Liver (tissue), 9 donors: ENCODE data around the gene NBEA. TPM values are rescaled to one million over a fixed set of nuclear protein-coding genes. Genes with fewer than 3 reads are reported as not detected.

Source experiments
- DNase-seq: peaks from one replicate; pipeline ENCODE4 v3.0.0-alpha.2; 2017; ENCODE audit warnings: low spot score
- H3K27ac ChIP-seq, 2 donors: one replicate each; pipeline ENCODE4 v1.7.0; 2013; ENCODE audit warnings: inconsistent platforms in 2 of 2, low read length in 2 of 2, control low read depth in 1 of 2, low read depth in 1 of 2, mild to moderate bottlenecking in 1 of 2
- H3K27me3 ChIP-seq, 4 donors: one replicate each; pipeline versions ENCODE4 v1.6.1 to v1.7.0; 2013; ENCODE audit warnings: low read length in 3 of 4, inconsistent platforms in 1 of 4, mild to moderate bottlenecking in 1 of 4, moderate library complexity in 1 of 4; ENCODE audit not compliant: control insufficient read depth in 4 of 4, insufficient read depth in 4 of 4
- H3K36me3 ChIP-seq, 4 donors: one replicate each; pipeline versions ENCODE4 v1.6.1 to v1.7.0; 2013; ENCODE audit warnings: low read length in 3 of 4, mild to moderate bottlenecking in 3 of 4, low read depth in 1 of 4, moderate library complexity in 1 of 4; ENCODE audit not compliant: control insufficient read depth in 4 of 4, insufficient read depth in 3 of 4
- H3K4me1 ChIP-seq, 4 donors: one replicate each; pipeline versions ENCODE4 v1.6.1 to v1.7.0; 2013; ENCODE audit warnings: low read length in 3 of 4, mild to moderate bottlenecking in 3 of 4, moderate library complexity in 1 of 4; ENCODE audit not compliant: control insufficient read depth in 4 of 4, insufficient read depth in 4 of 4
- H3K4me3 ChIP-seq, 3 donors: one replicate each; pipeline versions ENCODE4 v1.6.1 to v1.7.0; 2013; ENCODE audit warnings: low read length in 3 of 3, control low read depth in 1 of 3, low read depth in 1 of 3, mild to moderate bottlenecking in 1 of 3
- H3K9ac ChIP-seq, 2 donors: one replicate each; pipeline ENCODE4 v1.7.0; 2013; ENCODE audit warnings: low read length in 2 of 2, mild to moderate bottlenecking in 2 of 2, moderate library complexity in 2 of 2, control low read depth in 1 of 2, low read depth in 1 of 2
- H3K9me3 ChIP-seq, 4 donors: one replicate each; pipeline versions ENCODE4 v1.6.1 to v1.7.0; 2013; ENCODE audit warnings: low read length in 3 of 4; ENCODE audit not compliant: control insufficient read depth in 4 of 4
- EGR1 ChIP-seq, 2 donors: IDR thresholded peaks; 2 replicates each; pipeline ENCODE4 v1.6.1; 2016 to 2018; ENCODE audit warnings: antibody characterized with exemption in 2 of 2, low read depth in 2 of 2
- FOXA2 ChIP-seq: IDR thresholded peaks from 2 replicates; pipeline ENCODE4 v1.6.1; 2016; ENCODE audit warnings: antibody characterized with exemption
- GABPA ChIP-seq, 2 donors: IDR thresholded peaks in 1 of 2; conservative IDR thresholded peaks in 1 of 2; 2 replicates each; pipeline ENCODE4 v1.6.1; 2016; ENCODE audit warnings: antibody characterized with exemption in 2 of 2, mild to moderate bottlenecking in 1 of 2, moderate library complexity in 1 of 2
- JUND ChIP-seq, 2 donors: IDR thresholded peaks; 2 replicates each; pipeline ENCODE4 v1.6.1; 2016; ENCODE audit warnings: antibody characterized with exemption in 2 of 2
- MAX ChIP-seq: IDR thresholded peaks from 2 replicates; pipeline ENCODE4 v1.6.1; 2016; ENCODE audit warnings: antibody characterized with exemption
- NR2F2 ChIP-seq: IDR thresholded peaks from 2 replicates; pipeline ENCODE4 v1.6.1; 2016; ENCODE audit warnings: antibody characterized with exemption
- RAD21 ChIP-seq, 2 donors: IDR thresholded peaks; 2 replicates each; pipeline ENCODE4 v1.6.1; 2016; ENCODE audit warnings: antibody characterized with exemption in 2 of 2, mild to moderate bottlenecking in 2 of 2
- RXRA ChIP-seq, 2 donors: IDR thresholded peaks; 2 replicates each; pipeline ENCODE4 v1.6.1; 2017 to 2018; ENCODE audit warnings: antibody characterized with exemption in 2 of 2, mild to moderate bottlenecking in 1 of 2
- YY1 ChIP-seq: IDR thresholded peaks from 2 replicates; pipeline ENCODE4 v1.6.1; 2016; ENCODE audit warnings: antibody characterized with exemption, mild to moderate bottlenecking
- WGBS: extraction: QIAGEN DNeasy Blood & Tissue Kit; methylation state at CpG from one replicate; pipeline ENCODE4 v1.1.7; 2013; 5-methylcytosine and 5-hydroxymethylcytosine counted together
- polyA plus RNA-seq, 2 donors: library from polyadenylated mRNA; stranded (reverse) in 1 of 2; unstranded in 1 of 2; fragments of 200-250 nt in 1 of 2; fragments of >200 nt in 1 of 2; fragmentation: Nextera tagmentation in 1 of 2; extraction: Ambion mirVana in 1 of 2; gene quantifications; one replicate each; pipeline versions ENCODE4 v1.2.1 to v1.2.3, GENCODE V29; 2013 to 2015
- total RNA-seq, 2 donors: library from RNA; depleted of rRNA; stranded (reverse); fragments of >200 nt; gene quantifications; one replicate each; pipeline ENCODE4 v1.2.3, GENCODE V29; 2014
- TF ChIP-seq, protein P1 (sequence below): IDR thresholded peaks from 2 replicates; pipeline ENCODE4 v1.6.1; 2016; ENCODE audit warnings: antibody characterized with exemption
- TF ChIP-seq, protein P2 (sequence below): fragments of 150-350 bp; IDR thresholded peaks from 2 replicates; pipeline ENCODE4 v1.5.1; 2017; ENCODE audit warnings: improper control_type of control experiment, low read depth, low read length; ENCODE audit not compliant: missing input control
- donor health status: healthy.
- donor health status: healthy.
- donor health status: healthy.
- donor health status: healthy.
- donor health status: healthy.

The NBEA gene
- total and polyA plus RNA-seq, 4 donors = 0.24 to 3.5 (median 1.4) TPM

GRCh38 chr13:35599384-35599783 is 657.3 kb downstream of the NBEA start:
- TF ChIP-seq, protein P1, sequence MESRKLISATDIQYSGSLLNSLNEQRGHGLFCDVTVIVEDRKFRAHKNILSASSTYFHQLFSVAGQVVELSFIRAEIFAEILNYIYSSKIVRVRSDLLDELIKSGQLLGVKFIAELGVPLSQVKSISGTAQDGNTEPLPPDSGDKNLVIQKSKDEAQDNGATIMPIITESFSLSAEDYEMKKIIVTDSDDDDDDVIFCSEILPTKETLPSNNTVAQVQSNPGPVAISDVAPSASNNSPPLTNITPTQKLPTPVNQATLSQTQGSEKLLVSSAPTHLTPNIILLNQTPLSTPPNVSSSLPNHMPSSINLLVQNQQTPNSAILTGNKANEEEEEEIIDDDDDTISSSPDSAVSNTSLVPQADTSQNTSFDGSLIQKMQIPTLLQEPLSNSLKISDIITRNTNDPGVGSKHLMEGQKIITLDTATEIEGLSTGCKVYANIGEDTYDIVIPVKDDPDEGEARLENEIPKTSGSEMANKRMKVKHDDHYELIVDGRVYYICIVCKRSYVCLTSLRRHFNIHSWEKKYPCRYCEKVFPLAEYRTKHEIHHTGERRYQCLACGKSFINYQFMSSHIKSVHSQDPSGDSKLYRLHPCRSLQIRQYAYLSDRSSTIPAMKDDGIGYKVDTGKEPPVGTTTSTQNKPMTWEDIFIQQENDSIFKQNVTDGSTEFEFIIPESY = no peak
- TF ChIP-seq MAX (no peak), FOXA2 (no peak), GABPA (IDR thresholded peaks at IDR 0.05 in 1 of 2, conservative IDR thresholded peaks at IDR 0.05 in 1 of 2) (no peak), JUND (IDR thresholded peaks at IDR 0.05) (no peak)
- Histone ChIP-seq H3K27ac (no peak overlapping the region), H3K4me3 (no peak overlapping the region), H3K36me3 (no peaks in the 10 kb centered on the region), H3K4me1 (no peaks in the 10 kb centered on the region), H3K27me3 (peaks cover 0 to 2% (median 0%) of the 10 kb centered on the region in 4 donors), H3K9me3 (no peaks in the 10 kb centered on the region), H3K9ac (no peak overlapping the region)
- WGBS = 83% methylated on average over 2 of the region's 2 CpGs
- DNase-seq = no peak

- WGBS = 90% methylated on average over 3 of the region's 3 CpGs
- no peaks in the 10 kb centered on the region for H3K36me3 ChIP-seq
- H3K9me3 ChIP-seq = no peaks in the 10 kb centered on the region
- H3K27me3 ChIP-seq = peaks cover 0 to 2% (median 0%) of the 10 kb centered on the region in 4 donors
- DNase-seq = no peak
- H3K4me3 ChIP-seq = no peak overlapping the region
- no peak overlapping the region for H3K27ac ChIP-seq
- TF ChIP-seq FOXA2 = no peak
- no peak overlapping the region for H3K9ac ChIP-seq
- no peaks in the 10 kb centered on the region for H3K4me1 ChIP-seq
Measured at GRCh38 chr13:35600137-35600536, 658.1 kb downstream of the NBEA start.

GRCh38 chr13:35603593-35604285 is 661.7 kb downstream of the NBEA start:
- Histone ChIP-seq H3K27me3 (peaks cover 0 to 2% (median 0%) of the 10 kb centered on the region in 4 donors), H3K27ac (no peak overlapping the region), H3K4me1 (no peaks in the 10 kb centered on the region), H3K4me3 (no peak overlapping the region), H3K36me3 (no peaks in the 10 kb centered on the region), H3K9ac (no peak overlapping the region), H3K9me3 (no peaks in the 10 kb centered on the region)
- 71% methylated on average over 9 of the region's 9 CpGs for WGBS
- no peak for TF ChIP-seq NR2F2
- TF ChIP-seq FOXA2 = no peak
- TF ChIP-seq, protein P2, sequence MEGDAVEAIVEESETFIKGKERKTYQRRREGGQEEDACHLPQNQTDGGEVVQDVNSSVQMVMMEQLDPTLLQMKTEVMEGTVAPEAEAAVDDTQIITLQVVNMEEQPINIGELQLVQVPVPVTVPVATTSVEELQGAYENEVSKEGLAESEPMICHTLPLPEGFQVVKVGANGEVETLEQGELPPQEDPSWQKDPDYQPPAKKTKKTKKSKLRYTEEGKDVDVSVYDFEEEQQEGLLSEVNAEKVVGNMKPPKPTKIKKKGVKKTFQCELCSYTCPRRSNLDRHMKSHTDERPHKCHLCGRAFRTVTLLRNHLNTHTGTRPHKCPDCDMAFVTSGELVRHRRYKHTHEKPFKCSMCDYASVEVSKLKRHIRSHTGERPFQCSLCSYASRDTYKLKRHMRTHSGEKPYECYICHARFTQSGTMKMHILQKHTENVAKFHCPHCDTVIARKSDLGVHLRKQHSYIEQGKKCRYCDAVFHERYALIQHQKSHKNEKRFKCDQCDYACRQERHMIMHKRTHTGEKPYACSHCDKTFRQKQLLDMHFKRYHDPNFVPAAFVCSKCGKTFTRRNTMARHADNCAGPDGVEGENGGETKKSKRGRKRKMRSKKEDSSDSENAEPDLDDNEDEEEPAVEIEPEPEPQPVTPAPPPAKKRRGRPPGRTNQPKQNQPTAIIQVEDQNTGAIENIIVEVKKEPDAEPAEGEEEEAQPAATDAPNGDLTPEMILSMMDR = no peak
- TF ChIP-seq, protein P1 = no peak
- no peak for TF ChIP-seq RXRA (IDR thresholded peaks at IDR 0.05)
- no peak for TF ChIP-seq YY1
- TF ChIP-seq EGR1 (IDR thresholded peaks at IDR 0.05; ENCODE audit: low read depth in 2 of 2) = no peak
- no peak for TF ChIP-seq MAX
- no peak for TF ChIP-seq RAD21 (IDR thresholded peaks at IDR 0.05)
- no peak for TF ChIP-seq GABPA (IDR thresholded peaks at IDR 0.05 in 1 of 2, conservative IDR thresholded peaks at IDR 0.05 in 1 of 2)
- DNase-seq = no peak
